Stimulated activated CD8-positive, alpha-beta memory T cell treated with anti-CD3 and anti-CD28 coated beads, Interleukin-12 subunit alpha, Interleukin-12 subunit beta, amount 100 ng/mL, for 24 hours (primary cell): ENCODE results near the gene ZBP1.

Source experiments
- DNase-seq: peaks from one replicate; pipeline ENCODE4 v3.0.0-alpha.2; 2020; ENCODE audit errors: extremely low read depth

The ZBP1 gene

DNA sequence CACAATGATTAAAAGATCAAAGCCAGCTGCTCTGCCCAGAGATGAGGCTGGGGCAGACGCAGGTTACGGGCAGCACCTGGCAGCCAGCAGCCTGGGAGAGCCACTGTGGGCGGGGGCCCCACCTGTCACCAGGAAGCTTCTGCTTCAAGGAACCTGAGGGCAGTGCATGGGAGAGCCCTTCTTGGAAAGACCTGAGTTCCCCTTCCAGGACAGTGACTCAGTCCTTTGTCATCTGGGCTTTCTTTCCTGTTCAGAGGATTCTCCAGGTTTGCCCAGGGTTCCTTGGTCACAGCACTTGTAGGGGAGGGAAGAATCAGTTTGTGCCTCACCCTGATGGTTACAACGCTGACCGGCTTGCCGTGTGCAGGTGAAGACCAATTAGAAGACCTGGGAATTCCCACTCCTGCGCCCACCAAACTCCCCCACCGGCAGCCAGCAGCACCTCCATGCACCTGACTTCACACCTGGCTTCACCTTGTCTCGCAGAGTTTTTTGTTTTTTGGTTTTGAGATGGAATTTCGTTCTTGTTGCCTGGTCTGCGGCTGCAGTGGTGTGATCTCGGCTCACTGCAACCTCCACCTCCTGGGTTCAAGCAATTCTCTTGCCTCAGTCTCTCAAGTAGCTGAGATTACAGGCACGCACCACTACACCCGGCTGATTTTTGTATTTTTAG lies 2.0 kb downstream of the ZBP1 start:
- DNase-seq: no peak

DNA sequence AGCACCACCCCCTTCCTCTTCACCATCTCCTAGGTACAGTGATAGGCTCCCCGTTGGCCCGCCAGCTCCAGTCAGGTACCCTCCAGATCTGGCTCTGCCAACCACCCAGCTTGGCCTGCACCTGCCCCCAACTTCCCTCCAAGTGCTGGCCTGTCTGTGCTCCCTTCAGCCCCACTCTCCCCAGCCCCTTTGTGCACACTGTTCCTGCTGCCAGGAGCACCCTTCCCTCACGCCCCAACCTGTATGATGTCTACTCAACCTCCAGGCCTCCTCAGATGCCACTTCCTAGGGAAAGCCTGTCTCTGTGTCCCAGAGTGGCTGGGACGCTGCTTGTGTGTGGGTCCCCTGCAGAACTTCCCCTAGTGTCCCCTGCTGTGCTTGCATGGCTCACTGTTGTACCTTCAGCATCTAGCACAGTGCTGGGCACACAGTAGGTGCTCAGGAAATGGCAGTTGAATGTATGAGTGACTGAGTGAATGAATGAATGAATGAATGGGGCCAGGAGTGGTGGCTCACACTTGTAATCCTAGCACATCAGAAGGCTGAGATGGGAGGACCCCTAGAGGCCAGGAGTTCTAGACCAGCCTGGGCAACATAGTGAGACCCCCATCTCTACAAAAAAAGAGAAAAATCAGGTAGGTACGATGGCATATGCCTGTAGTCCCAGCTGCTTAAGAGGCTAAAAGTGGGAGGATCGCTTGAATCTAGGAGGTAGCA lies 3.0 kb downstream of the ZBP1 start:
- DNase-seq: no peak

DNA sequence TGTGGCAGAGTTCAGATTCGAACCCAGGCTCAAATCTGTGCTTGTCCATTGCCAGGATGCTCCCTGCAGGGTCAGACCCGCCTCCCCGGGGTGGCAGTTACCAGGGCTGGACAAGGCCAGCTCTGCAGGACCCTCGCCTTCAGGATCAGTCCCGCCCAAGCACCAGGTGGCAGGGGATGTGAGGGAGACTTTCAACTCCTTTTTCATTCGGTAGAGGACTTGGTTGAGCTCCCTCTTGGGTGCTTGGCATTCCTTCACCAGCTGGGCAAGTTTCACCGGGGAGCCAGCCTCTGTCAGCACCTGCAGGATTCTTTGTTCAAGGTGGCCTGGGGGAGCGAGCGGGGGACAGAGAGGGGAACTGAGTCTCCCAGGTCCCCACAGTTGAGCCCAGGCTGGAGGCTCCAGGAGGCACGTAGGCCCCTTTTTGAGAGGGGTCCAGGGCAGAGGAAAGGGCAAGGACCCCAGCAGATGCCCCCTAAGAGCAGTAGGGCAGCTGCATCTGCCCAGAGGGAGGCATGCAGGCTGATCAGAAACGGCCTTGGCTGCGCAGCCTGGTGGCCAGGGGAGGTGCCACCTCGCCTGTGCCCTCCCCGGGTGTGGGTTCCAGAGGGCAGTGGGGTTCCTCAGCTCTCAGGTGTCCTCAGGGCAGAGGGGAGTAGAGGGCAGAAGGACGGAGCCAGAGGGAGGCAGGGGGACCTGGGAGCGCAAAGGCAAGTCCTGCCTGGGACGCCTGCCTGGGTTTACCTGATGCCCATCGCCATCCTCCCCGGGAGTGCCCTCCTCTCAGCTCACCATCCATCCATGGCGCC lies 3.9 kb downstream of the ZBP1 start:
- DNase-seq: no peak

DNA sequence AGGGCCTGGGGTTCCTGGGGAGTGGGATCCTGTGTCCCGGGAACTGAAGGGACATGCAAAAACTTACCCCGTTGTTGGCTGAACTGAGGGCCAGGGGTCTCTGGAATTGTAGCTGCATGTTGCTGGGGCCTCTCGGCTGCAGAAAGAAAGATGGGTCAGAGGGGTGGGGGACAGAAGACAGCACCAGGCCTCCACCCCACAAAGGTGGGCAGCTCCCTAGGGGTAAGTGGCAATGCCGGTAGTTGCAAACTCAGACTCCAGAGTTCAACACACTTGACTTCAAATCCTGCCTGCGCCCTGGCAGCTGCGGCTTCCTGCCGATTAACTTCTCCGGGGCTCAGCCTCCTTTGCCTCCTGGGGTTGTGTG lies 4.8 kb downstream of the ZBP1 start:
- no peak for DNase-seq

DNA sequence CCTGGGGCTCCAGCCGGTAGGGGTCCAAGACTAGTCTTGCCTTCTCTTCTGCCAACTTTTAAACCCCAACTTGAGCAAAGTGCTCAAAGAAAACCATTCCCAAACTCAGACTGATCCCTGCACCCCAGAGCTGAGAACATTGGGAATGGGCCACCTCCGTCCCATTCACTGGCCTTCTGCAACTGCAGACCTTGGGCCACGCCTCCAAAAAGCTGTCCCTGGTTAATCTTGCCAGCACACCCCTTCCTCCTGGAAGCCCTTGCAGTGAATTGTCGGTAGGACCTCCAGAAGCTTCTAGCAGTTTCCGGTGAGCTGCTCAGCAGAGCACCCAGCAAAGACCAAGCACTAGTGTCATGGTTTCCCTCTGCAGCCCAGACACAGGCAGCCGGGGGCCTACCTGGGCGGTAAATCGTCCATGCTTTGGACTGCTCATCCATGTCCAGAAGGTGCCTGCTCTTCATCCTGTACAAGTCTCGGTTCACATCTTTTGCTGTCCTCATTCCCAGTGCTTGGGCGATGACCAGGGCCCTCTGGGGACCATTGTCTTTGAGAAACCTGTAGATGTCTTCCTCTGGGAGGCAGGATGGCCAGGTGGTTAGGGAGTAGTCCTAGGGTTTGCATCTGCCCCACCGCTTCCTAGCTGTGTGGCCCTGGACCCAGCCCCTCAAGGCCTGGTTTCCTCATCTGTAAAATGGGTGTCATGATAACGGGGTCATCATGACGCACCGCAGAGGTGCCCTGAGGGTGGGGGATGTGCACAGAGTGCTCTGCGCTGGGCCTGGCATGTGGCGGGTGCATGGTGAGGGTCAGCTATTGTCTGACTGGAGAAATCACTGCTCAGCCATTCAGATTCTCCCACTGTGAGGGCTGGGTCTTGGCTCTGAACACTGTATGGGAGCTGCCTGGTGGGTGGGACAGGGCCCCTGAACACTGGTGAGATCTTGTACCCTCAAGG lies 5.5 kb downstream of the ZBP1 start:
- DNase-seq: no peak

DNA sequence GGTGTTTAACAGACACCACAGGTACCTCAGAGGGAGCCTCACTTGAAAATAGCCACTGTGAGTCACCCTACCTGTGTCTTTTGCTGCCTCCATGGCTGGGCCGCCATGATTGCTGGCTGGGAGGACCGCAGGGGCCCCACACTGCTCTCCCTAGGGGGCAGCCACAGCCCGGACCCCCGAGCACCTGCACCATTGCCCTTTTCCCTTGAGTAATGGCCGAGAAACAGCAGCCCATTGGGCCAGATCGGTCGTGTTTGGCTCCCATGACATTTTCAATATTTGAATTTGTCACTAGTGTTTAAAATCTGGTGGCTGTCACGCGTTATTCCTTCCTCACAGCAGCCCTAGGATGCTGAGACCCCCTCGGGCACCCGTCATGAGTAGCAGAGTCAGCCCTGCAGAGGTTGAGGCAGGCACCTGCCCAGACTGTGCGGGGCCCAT lies 6.7 kb downstream of the ZBP1 start:
- no peak for DNase-seq

DNA sequence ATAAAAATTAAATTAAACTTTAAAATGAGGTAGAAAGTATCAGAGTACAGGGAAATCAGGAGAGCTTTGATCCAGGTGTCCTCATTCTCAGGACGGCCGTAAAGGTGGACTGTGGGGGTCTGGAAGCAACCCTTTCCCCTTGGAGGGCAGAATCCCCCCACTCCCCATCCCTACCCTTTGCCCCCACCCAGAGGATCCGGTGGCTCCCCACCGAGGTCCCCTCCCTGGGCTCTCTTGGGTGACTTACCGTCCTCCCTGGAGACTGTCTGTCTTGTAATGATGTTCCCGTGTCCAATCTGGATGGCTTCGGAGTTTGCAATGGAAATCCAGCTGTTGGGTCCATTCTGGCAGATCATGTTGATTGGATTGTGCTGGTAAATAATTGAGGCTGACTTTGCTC lies 7.3 kb downstream of the ZBP1 start:
- DNase-seq: no peak

DNA sequence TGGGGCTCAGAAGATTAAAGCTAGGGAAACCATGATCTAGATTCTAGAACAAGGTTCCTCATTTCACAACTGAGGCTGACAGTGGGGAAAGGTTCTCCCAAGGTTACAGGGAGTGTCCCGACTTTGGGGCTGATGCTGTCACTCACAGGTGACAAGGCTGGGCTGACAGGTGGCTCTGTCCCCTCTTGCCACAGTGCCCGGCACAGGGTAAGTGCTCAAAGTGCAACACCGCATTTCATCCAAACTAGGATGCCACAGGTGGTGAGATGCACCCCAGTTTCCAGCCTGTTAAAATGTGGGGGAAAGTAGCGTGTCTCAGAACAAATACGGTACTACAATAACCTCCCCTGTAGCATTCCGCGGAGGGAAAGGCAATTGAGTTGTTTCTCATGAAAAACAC lies 7.8 kb downstream of the ZBP1 start:
- DNase-seq: no peak

DNA sequence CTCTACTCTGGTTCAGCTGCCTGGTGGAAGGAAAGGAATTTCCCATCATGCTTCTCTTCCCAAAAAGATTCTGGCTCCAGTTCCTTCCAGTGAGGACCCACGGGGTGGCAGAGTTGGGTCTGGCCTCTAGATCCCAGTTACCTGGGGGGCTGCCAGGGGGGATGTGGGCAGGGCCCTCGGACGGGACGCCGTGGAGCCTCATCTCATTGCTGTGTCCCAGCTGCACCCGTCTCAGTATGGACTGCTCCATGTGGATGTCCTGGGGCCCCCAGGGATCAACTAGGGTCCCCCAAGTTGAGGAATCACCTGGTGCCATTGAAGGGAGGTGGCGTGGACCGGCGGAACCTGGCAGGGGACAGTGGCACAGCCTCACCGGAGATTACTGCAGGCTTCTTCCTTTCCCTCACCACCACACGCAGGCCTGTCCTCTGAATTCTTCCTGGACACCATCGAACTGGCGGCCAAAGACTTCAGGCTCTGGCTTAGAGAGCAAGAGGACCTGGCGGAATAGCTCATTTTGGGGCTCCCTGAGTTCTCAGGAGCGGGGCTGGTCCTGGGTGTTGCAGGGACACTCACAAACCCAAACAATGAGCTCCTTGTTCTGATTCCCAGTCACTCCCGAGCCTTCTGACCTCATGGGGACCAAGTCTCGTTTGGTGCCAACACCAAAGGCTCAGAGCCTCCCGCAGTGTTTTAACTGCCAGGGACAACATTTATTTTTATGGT lies 8.5 kb downstream of the ZBP1 start:
- no peak for DNase-seq

DNA sequence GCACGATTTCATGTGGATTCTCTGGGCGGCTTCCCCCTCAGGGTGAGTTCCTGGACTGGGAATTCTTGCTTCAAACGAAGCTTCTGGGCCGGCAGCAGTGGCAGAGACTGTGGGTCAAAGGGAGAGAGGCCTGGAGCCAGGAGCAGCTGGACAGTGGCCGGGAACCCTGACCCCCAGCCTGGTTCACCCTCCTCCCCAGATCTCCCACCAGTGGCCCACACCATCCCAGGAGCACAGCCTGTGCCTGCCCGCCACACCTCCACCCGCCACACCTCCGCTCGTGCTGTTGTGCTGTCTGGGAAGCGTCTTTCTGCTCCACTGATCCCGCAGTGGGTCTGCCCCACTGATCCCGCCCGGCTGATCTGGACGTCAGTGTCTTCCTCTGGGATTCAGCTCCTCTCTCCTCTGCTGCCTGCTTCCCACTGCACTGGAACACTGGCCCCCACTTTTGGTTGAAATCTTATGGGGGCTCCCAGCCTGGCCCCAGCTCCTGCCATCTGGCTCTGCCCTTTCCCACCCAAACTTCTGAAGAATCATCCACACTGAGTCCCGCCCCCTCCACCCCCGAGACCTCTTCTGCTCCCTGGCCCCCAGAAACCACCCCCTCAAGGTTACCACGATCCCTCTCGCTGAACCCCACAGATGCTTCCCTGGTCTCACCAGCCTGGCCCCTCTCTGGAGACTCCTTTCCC lies 9.8 kb downstream of the ZBP1 start:
- DNase-seq: no peak

DNA sequence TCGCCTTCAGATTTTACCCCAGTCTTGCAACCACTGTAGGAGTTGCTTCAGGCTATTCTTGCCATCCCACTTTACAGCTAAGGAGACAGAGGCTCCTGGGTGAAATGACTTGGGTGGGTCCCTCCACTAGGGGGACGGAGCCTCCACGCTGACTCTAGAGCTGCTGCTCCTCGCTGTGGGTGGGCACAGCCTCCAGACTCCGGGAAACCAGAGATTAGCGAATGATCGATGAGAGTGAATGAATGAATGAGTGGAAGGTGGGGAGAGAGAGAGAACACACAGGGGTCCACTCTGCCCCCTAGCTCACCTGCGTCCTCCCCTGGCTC lies 10.4 kb downstream of the ZBP1 start:
- DNase-seq: no peak

DNA sequence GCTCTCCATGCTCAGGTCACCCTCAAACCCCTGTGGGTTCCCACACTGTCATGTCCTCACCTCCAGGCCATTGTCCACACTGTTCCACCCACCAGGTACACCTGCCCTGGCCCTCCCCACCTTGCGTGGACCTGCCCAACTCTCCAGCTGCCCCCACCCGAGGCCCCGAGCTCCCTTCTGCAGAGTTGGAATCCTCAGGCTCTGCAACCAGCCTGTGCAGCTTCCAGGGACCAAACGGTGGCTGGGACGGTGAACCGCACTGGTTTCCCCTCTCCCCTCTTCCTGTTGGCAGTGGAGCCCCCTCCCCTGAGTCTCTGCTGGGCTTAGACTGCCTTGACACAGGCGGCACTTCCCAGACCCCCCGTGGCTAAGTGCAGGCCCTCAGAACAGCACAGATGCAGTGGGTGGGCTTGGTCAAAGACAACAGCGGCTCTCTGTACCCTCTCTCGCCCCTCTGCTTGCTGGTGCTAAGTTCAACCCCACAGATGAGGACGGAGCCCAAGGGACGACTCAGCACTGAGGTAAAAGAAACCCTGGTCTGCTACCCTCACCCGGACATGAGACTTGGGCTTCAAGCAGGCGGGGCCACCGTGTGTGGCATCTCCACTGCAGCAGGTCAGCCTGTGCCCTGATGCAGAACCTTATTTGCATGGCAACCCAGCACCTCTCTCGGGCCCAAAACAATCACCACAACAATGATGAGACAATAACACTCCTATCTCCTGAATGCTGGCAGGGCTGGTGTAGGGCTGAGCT lies 11.0 kb downstream of the ZBP1 start:
- no peak for DNase-seq

DNA sequence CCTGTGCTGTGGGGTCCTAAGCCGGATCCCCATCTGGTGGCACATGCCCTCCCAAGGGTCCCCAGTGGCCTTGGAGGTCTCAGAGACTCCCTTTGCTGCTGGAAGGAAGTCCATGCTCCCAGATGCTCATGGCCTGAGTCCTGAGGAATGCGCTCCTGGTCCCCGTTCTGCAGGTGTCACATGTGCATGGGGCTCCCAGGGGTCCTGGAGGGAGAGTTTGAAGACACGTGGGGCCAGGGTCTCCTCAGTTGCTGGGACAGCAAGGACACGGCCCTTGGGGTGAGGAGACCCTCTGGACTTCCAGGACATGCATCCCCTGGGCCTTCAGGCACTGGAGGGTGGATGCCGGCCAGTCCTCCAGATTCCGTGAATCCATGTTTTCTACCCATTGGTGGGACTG lies 11.7 kb downstream of the ZBP1 start:
- no peak for DNase-seq

DNA sequence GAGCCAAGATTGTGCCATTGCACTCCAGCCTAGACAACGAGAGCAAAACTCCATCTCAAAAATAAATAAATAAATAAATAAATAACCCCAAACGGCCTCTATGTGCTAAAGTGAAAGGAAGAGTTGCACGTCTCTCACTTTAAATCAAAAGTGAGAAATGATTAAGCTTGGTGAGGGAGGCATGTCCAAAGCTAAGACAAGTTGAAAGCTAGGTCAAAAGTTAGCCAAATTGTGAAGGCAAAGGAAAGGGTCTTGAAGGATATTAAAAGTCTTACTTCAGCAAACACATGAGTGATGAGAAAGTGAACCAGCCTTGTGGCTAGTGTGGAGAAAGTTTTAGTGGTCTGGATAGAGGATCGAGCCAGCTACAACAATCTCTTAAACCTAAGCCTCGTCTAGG lies 14.3 kb downstream of the ZBP1 start:
- no peak for DNase-seq

DNA sequence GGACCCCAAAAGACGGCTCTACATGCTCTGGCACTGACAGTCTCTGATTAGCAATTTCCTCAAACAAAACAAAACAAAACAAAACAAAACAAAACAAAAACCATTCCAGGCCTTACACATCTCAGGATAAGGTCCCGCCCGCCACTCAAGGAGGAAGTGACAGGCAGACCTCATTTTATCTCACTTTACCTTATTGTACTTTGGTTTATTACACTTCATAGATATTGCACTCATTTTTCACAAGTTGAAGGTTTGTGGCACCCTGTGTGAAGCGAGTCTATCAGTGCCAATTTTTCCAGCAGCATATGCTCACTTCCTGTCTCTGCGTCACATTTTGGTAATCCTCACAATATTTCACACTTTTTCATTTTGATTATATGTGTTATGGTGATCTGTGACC lies 15.2 kb downstream of the ZBP1 start:
- no peak for DNase-seq

DNA sequence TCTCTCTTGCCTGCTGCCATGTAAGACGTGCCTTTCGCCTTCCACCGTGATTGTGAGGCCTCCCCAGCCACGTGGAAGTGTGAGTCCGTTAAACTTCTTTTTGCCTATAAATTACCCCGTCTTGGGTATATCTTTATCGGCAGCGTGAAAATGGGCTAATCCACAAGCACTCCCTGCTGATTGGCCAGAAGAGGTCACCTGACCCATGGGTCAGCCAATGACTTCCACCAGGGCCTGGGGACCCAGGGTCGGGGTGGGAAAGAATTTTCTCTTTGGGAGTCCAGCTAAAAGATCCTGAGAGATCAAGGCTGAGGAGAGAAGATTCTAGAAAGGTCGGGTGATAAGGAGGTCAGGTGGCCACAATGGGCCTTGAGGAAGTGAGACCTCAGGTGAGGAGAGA lies 17.1 kb downstream of the ZBP1 start:
- no peak for DNase-seq

DNA sequence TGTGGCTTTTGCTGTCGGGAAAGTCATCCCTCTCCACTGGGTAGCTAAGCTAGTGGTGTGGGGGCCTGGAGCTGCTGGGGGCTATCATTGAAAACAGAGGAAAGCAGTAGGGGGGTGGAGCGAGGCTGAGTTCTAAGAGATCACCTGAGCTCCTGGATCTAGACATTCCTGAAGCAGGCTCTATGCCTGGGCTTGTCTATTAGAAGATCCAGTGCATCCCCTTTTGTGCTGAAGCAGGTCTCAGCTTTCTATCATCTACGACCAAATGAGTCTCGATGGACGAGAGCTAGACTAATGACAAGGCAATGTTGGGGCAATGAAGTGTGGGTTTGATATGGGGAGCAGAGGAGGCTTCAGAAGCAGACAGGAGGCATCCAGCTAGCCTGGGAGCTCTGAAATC lies 18.5 kb downstream of the ZBP1 start:
- no peak for DNase-seq

DNA sequence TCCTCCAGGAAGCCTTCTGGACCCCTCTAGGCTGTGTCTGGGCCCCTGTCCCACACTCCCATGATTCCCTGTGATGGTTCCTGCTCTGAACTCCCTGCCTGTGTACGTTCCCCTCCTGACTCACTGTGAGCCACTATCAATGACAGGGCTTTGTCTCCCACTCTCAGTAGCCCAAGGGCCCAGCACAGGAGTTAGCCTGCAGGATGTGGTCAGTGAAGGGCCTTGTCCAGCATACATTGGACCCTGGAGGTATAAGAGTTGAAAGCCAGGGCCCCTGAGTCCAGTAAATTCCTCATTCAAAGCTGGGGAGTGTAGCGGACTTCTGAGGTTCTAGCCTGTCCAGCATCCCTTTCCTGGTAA lies 19.0 kb downstream of the ZBP1 start:
- no peak for DNase-seq

DNA sequence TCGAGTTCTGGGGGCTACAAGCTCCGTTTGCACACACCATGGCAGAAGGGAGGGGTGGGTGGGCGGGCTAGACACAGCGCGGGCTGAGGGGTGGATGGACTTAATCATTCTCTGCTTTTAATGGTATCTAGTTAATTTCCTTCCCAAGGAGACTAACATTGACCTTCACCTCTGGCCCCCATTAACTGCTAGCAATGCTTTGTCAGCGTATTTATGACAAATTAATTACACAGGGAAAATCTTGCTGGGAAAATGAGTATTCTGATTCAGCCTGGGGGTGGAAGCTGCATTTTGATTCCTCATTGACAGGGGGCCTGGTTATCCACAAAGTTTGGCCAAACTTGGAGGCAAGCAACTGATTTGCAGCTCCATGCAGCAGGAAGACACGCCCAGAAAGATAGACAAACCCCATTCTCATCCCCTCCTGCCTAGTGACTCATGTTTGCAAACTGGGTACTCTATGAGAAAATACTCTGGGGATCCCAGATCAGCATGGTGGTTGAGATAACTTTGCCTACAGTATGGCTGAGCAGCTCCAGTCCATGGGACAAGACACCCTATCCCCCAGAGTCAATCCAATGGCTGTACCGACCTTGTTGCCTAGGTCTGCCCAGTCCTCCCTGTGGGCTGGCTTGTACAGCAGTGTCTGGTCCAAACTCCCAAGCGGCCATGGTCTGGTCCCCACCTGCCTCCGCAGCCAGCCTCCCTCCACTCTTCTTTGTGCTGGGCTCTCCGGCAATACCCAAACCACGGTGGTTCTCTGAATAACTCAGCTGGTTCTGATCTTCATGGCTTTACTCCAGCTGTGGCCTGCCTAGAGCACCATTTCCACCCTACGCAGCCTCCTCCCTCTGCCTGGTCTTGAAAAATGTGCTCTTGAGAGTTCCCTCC lies 19.7 kb downstream of the ZBP1 start:
- DNase-seq: no peak
